GM19328 (cell line): Measurements from ENCODE around the gene MACROD2.

Experiments used
- ATAC-seq: cut with Tn5 transposase; IDR thresholded peaks from one replicate; pipeline ENCODE4 v1.9.1; 2021; ENCODE audit warnings: mild to moderate bottlenecking, moderate library complexity; ENCODE audit not compliant: unreplicated experiment

Gene MACROD2

DNA sequence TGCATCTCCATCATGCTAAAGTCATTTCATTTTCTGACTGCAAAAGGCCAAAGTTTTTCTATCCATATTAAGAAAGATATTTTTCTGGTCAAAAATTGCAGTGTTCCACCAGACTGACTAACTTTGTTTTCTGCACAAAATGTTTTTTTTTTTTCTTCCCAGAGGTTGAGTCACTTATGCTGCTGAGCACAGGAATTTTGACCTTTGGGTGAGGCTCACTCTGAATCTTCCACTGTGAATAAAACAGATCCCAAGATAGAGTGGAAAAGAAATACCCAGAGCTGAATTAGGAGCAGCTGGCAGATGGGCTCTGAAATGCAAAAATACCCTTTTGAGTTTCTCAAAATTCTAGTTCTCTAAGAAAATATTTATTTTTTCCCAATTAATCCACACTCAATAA, 1581.1 kb downstream of the MACROD2 start:
- no peak for ATAC-seq

DNA sequence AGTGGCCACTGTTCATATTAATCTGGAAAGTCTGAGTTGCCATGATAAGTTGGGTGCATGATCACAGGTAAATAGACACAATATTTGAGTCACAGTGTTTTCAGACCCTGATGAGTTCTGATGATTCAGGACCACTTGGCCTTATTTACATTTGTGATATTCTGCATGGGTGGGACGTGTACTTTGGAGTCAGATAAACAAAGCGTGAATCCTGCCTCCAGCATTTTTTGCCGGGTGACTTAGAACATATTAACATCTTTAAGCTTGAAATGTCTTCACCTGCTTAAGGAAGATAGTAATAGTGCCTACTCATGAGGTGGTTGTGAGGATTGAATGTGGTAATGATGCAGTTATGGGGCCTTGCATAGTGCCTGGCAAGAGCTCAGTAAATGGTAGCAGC, 1582.8 kb downstream of the MACROD2 start:
- ATAC-seq, result no peak

DNA sequence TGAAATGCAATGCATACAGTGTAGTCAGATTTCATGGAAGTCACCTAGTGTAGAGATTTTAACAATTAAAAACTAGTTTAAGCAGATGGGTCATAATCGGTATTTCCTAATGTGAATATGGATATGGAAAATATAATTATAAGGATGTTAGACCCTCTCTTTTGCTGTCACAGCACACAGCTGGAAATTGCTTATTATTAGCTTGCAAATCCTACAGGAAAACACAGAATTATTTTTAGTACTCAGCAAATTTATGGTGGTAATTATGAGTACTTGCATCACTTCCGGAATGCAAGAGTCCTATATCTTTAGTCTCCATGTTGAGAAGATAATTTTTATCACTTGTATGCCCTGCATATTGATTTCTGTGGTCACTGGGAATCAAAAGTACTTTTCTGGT, 1584.4 kb downstream of the MACROD2 start:
- ATAC-seq, result no peak

DNA sequence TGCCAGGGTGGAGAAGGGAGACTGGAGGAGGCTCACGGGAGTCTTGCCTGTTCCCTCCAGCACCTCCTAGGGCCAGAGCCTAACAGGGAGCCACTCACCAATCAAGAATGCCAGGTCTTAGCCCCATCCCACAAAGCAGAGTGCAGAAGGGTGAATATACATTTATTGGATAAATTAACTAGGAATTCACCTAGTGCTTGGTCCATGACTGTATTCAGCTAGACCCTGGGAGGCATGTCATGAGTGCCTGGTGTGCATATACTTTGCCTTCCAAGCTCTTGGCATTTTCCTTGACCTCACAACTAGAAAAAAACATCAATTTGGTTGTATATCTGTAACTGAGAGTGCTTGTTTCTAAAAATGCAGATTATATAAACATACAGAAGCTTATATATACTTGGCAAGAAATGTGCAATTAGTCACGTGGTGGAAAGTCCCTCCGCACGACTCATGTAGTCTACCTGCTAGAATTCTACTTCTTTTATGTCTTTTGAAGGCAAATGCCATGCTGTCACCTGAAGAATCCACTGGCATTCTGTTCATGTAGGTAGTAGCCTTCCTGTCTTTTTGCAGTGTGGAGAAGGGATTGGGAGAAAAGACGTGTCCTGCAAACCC, 1586.9 kb downstream of the MACROD2 start:
- no peak for ATAC-seq

DNA sequence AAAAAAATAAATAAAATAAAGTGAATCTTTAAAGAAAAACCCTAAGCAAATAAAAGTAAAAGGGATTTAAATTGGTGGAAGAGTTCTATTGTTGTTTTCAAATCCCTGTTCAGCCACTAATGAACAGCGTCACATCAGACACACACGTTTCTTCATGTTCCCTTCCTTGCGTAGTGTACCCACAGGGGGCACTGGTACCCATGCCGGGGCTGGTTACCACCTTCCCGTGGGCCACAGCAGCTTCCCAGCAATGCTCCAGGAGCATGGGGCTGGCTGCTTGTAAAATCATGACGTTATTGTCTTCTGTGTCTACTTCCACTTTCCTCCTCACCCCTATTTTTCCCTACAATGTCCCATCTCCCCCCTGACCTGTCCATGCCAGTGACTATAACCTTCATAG, 1589.2 kb downstream of the MACROD2 start:
- ATAC-seq, result no peak

DNA sequence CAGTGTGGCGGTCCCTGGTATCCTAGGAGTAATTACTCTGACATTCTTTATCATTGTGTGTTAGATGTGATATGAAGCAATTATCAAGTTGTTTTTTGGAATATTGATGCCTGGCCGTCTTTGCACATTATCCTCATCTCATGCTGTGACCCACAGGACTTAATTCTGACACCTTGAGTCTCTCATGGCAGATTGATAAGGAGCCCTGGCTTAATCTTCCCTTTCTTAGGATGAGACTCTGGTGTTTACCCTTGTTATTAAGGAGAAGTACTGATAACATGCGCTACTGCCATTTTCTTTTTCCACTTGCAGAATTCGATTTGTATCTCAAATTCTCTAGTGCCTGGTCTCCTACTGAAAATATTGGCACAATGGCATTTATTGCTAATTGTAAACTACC, 1597.8 kb downstream of the MACROD2 start:
- no peak for ATAC-seq

DNA sequence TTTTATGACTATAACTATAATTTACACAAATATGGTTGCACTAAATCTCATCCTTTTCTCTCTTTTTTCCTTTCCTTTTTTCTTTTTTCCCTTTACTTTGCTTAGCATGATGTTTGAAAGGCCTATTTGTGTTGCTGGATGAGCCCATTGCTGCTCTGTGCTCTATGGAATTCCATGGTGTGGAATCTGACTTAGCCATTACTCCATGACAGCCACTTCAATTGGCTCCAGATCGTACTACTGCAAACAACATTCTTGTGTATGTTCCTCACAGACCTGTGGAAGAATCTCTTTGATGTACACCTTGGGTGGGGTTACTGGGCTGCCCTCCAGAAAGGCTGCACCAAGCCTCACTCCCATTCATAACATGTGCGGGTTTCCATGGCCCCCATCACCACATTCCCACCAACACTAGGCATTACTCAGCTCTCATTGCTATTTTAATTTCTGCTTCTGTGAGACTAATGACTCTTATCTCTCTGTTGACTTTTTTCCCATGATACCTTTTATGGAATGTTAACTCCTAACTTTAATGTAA, 1598.9 kb downstream of the MACROD2 start:
- ATAC-seq, result no peak

DNA sequence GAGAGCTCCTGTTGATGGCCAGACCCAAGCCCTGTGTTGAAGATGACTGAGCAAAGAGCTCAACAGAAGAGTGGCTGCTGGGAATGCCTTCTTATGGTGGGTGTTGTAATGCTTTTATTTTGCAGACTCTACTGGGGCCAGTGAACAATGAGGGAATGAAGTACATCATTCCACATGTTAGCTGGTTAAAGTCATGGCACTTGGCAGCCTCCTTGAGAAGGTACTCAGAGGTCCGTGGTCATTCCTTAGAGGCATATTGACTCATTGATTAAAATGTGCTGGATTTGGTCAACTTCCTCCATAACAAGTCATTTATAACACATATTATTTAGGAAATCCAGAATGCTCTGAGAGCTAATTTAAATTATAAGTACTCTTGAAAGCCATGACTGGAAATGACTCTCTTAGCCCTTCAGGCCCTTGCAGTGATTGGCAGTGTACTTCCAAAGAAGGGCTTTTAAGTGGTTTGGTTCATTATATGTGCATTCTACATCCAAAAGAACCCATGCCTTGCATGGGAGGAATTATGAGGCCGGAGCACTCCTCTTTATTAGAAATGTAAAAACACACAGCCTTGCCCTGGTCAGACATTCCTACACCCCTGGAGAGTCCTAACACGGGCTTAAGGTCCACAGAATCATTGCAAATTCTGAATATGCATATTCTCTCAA, 1601.0 kb downstream of the MACROD2 start:
- no peak for ATAC-seq

DNA sequence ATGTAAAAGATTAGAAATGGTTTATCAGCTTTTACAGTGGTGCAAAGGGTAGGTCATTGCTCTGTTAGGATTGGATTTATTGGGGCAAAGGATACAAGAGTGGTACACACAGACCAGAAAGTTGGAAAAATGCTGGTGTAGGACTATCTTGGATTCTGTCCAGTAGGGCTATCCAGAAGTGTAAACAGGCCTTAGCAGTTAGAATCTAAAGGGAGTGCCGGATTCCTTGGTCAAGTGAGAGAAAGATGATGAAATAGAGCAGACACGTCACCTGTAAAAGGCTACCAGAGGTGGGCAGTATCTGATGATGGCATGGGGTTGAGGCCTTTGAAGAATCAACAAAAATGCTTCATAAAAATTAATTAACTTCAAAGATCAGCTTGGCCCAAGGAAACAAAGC, 1602.0 kb downstream of the MACROD2 start:
- no peak for ATAC-seq

DNA sequence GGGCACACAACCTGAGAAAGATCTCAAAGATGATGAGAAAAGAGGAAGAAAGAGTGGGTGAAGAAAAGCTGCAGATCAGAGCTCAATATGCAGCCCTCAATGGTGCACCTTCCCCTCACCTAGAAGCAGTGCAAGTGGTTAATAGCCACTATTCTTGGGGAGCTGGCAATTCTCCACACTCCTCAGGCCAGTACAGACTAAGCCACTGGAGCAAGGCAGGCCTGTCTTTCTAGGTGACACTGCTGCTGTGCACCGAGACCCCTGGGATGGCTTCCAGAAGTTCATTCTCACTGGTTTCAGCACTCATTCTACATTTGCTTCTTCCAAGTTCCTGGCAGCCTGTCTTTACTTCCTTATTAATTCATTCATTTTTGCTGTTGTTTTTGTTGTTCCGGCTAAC, 1604.6 kb downstream of the MACROD2 start:
- ATAC-seq, result no peak

DNA sequence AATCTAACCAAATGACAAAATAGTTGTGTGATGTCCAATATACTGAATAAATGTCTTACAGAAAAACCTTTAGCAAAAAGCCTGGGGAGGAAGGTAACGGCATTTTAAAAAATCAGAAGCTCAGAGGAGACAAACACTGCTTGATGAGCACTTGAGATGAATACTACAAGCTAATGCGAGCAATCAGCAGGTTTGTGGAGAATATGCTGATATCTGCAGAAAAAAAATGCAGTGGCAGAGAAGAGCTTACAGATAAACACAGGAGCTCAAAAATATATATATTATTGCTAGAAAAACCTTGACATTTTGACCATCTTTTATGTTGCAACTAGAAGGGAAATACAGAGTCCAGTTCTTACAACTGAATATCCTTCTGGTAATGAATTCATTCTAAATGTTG, 1605.2 kb downstream of the MACROD2 start:
- ATAC-seq, result no peak

DNA sequence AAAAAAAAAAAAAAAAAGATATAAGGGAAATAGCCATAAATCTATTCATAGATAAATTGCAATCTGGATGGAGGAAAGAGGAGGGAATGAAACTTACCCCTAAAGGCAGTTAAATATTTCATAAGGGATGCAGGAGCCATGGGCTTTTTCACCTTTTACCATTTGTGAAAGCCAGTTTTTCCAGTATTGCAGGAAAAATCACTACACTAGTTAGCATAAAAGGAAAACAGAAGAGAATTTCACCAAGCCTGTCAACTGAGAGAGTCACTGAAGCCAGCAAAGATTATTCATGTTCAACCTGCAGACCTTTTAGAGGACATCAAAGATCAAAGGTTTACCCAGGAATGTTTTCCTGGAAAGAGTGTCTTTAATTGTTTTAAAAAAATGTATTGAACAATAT, 1608.2 kb downstream of the MACROD2 start:
- no peak for ATAC-seq

DNA sequence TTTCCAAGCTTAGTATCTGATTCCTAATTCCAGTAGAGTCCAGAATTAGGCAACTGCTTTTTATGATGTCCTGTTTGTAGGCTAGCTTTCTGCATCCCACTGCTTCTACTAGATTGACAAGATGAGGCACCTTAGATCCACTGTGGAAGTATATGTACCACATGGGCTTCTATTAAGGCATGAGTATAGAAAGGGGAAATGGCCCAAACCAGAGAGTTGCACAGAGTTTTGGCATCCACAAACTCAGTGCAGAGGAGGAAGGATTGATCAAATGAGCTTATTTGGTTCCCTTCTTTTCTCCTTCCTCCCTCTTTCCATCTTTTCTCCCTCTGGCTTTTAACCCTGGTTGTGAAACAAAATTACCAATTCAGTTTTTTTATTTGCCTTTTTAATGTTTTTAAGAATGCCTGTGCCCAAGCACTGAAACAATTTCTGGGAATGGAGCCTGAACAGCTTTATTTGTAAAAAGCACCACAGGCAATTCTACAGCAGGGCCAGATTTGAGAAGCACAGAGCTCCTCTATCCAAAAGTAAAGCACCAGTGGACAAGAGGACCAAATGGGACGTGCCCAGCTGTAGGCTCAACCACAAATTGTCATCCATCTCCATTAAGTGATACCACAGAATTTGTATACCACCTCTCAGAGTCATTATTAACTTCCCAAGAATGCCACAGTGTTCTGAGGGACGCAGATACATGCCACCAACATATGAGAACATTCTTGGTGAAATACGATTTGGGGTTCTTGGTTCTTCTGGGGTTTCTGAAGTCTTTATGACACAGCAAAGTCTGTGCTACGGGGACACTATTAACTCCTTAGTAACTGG, 1608.9 kb downstream of the MACROD2 start:
- no peak for ATAC-seq

DNA sequence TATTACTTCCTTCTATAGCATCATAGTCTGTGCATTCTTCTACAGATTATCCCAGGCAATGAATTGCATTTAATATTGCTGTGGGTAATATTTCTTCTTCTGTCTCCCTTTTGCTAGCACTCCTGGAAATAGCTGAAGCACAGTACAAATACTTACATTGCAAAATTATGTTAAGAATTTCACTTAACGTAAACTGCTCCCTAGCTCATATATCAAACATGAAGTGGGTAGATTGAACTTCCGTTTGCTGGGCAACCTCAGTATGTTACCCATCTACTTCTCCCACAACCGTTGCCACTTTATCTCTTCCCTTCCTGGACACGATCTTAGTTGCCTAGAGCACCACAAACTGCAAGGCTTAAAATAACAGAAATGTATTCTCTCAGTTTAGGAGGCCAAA, 1614.6 kb downstream of the MACROD2 start:
- ATAC-seq, result no peak

DNA sequence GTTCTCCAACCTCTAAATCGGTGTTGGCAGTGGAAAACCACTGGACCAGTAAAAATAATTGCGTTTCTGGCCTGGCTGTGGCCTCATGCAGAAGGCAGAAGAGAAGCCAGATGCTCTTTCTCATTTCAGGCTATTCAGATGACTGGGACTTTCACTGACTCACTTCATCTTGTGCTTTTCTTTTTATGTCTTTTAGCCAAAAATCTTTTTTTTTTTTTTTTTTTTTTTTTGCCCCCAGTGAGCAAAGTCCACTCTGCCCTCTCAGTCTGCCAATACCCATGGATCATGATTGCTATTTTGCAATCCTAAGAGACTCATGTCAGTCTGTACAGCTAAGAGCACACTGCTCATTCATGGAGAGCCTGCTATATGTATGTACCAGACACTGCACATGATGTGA, 1615.5 kb downstream of the MACROD2 start:
- ATAC-seq, result no peak

DNA sequence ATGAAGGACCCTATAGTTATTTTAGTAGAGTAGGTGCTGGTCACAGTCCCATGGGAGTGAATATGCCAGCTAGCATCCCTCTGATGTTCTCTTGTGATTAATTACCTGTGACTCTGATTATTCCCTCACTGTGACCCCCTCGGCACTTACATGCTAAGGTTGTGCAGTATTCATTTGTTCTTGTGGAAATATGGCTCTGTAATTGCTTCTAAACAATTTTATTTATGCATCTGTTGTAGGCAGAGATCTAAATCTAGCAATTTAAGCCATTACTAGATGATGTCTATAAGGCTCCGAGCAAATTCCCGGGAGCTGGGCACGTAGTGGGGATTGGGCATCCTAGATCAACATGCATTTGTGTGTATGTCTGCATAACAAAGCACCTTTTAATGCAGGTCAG, 1616.2 kb downstream of the MACROD2 start:
- ATAC-seq, result no peak

DNA sequence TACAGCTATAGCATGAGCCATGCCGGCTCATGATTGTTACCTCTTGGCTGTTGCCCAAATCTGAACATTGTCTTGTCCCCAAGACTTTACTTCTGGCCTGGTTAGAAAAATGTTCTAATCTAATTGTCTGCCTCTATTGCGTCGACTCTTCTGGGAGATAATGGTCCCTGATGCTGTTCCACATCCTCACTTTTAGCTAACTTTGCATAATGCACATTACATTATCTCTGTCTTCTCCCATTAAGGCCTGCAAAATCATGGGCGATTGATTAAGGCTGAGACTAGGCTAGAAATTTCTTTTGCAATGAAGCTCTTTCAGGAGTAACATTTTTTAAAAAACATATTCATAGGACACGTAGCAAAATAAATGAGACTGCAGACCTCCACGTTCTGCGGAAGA, 1616.9 kb downstream of the MACROD2 start:
- ATAC-seq, result no peak

DNA sequence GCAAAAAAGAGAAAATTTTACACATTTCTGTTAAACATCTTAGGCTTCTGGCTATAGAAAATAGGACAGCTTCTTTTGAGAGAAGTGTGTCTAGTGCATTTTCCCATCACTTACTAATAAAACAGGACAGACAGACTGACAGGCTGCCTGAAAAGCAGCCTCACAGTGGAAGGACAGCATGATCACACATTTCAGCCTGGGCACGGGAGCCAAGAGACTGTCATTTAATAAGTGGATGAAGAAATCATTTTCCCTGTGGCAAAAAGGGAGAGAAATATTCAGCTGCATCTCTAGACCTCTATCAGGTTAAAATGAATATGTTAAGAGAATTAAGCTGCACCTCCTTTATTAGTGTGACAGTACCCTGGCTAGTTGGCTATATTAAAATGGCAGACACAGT, 1617.5 kb downstream of the MACROD2 start:
- no peak for ATAC-seq

DNA sequence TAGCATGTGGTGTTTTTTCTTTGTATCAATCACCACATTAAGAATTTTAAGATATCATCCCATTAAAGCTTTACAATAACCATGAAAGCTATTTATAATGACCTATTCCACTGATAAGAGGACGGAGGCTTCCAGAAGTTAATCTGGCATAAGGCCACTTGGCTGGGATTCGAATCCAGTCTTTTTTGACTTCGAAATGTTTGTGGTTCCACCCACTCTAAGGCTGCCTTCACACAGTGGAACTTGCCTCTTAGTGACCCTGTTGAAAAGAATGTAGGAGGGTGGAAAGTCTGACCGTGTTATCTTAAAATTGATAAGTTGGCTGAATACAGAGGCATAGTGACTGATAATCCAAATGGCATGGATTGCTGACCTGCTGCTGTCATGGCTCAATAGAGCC, 1618.2 kb downstream of the MACROD2 start:
- no peak for ATAC-seq

DNA sequence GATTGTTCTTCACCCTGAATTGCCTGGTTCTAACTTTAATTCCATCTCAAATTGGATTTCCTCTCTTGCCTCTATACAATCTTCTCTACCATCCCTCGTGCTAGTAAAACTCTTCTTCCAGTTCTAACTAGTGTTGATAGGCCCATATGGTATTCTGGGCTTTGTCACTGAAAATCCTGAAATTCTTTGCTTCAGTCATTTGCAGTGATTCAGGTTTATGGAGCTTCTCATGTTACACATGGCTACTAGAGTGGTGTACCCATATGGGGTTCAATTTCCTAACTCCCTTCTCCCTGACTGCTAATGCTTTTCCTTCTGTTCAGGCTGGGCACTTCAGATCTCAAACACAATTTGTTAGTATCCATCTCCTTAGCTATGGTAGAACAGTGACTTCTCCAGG, 1621.3 kb downstream of the MACROD2 start:
- ATAC-seq, result no peak

DNA sequence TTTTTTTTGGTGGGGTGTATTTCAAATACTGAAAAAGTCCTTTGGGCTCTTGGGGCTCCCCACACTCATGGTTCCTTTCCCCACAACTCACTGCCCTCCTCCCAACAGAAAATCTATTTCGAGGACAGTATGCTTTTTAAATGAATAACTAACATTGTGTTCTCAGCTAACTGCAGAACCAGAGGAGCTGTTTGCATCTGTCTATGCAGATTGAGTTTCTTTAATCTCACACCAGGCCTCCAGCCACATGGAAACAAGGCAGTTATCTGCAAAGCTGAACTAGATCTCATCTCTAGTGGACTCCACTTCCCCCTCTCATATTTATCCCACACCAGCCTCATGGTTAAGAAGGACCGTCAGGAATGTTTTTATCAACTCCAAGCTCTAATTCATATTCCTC, 1622.8 kb downstream of the MACROD2 start:
- ATAC-seq, result no peak

DNA sequence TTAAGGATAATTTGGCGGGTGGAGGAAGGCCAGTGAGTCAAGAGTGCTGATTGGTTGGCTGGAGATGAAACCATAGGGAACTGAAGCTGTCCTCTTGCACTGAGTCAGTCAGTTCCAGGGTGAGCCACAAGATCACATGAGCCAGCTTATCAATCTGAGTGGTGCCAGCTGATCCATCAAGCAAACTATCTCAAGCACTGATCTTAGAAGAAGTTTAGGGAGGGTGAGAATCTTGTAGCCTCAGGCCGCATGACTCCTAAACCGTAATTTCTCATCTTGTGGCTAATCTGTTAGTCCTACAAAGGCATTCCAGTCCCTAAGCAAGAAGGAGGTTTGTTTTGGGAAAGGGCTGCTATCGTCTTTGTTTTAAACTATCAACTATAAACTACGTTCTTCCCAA, 1623.6 kb downstream of the MACROD2 start:
- ATAC-seq, result no peak
